ENCODE results near the gene RCSD1.

Gene RCSD1

DNA sequence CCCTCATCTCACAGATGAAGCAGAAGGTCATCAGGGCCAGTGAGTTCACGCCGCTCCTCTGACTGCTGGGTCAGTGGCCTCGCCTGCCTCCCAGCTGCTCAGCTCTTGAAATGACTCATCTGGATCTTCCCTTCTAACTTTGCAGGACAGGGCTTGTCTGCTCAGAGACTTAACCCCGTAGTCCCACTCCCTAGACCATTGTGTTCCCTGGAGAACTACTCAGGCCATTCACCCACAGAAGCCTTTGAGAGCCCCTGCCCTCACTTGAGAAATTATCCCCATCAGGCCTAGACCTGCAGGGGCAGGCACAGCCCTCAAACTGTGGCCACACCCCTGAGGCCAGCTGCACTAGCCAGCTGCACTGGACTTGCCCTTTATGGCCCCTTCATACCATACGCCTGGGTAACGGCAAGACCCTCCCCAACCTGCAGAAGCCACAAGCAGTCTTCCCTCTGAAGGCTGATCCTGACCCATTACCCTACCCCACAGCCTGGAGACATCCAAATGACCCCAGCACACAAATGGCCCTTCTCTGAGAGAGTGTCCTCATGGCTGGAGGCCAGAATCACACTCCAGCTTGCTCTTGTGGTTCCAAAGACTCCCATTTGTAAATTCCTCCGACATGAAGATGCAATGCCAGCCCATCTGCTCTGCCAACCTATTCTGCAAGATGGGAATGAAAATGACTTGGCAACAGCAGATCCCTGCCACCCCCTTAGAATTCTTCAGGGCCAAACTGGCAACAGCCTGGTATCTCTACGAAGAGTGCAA, 33.2 kb downstream of the RCSD1 start:
- Histone ChIP-seq H3K9me3 (replicated peaks in 1 of 2; ENCODE audit: control insufficient read depth in 2 of 2, insufficient read depth in 1 of 2, low read depth in 1 of 2, low read length in 2 of 2) (no peaks in the 10 kb centered on the region), H3K4me3 (ENCODE audit: low read length in 2 of 2) (no peak overlapping the region), H3K36me3 (replicated peaks in 1 of 2; ENCODE audit: control insufficient read depth in 2 of 2, insufficient read depth in 2 of 2, low read length in 2 of 2) (no peaks in the 10 kb centered on the region), H2AFZ (ENCODE audit: low read length) (peak overlapping the region; percentile 75), H3K4me1 (ENCODE audit: control insufficient read depth in 2 of 2, insufficient read depth in 1 of 2, low read depth in 1 of 2, low read length in 2 of 2) (peaks cover 3 to 10% of the 10 kb centered on the region in 2 donors), H3K18ac (ENCODE audit: low read length) (peak overlapping the region; percentile 28), H3K14ac (ENCODE audit: low read length) (no peak overlapping the region), H2BK5ac (ENCODE audit: low read length) (no peak overlapping the region), H2BK12ac (ENCODE audit: low read length) (no peak overlapping the region), H2BK120ac (ENCODE audit: low read depth, low read length) (no peak overlapping the region), H2AK5ac (ENCODE audit: low read depth, low read length) (no peak overlapping the region), H3K9ac (ENCODE audit: low read depth, low read length, poor library complexity) (no peak overlapping the region), H3K4me2 (ENCODE audit: insufficient read depth, low read length, poor library complexity, severe bottlenecking) (no peak overlapping the region), H3K23ac (ENCODE audit: low read depth, low read length, poor library complexity) (no peak overlapping the region), H4K91ac (ENCODE audit: low read depth, low read length, poor library complexity) (no peak overlapping the region), H3K27me3 (ENCODE audit: control insufficient read depth in 3 of 3, insufficient read depth in 3 of 3, low read depth in 1 of 3, low read length in 3 of 3) (peaks cover 0 to 5% (median 0%) of the 10 kb centered on the region in 3 experiments), H3K4ac (ENCODE audit: low read length) (no peak overlapping the region), H2BK15ac (ENCODE audit: low read length) (no peak overlapping the region), H3K79me1 (ENCODE audit: low read depth, low read length) (no peaks in the 10 kb centered on the region), H4K8ac (ENCODE audit: low read depth, low read length) (peak overlapping the region; percentile 7), H3K27ac (replicated peaks; ENCODE audit: low read length) (peak overlapping the region; percentile 24)
- no CpG with 5 or more reads among the region's 8 CpGs for WGBS, 2 donors (ENCODE audit: extremely low coverage in 2 of 2, insufficient read length in 2 of 2, insufficient replicate concordance in 1 of 2)
- no peak for DNase-seq (ENCODE audit: low spot score)

DNA sequence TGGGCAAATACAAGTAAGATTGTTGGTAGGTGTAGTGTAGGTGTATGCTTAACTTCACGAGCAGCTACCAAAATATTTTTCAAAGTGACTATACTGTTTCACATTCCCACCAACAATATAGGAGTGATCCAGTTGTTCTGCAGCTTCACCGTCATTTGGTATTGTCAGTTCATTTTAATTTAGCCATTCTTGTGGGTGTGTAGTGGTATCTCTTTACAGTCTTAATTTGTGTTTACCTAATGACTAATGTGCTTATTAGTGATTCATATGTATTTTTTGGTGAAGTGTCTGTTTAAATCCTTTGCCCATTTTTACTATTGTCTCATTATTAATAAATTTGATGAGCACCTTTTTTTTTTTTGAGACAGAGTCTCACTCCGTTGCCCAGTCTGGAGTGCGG, 35.4 kb downstream of the RCSD1 start:
- Histone ChIP-seq H3K9ac (ENCODE audit: low read depth, low read length, poor library complexity) (no peak overlapping the region), H2AFZ (ENCODE audit: low read length) (no peak overlapping the region), H3K18ac (ENCODE audit: low read length) (no peak overlapping the region), H3K4ac (ENCODE audit: low read length) (no peak overlapping the region), H3K36me3 (replicated peaks in 1 of 2; ENCODE audit: control insufficient read depth in 2 of 2, insufficient read depth in 2 of 2, low read length in 2 of 2) (no peaks in the 10 kb centered on the region), H4K8ac (ENCODE audit: low read depth, low read length) (no peak overlapping the region), H2BK5ac (ENCODE audit: low read length) (no peak overlapping the region), H3K23ac (ENCODE audit: low read depth, low read length, poor library complexity) (no peak overlapping the region), H3K14ac (ENCODE audit: low read length) (no peak overlapping the region), H3K27me3 (ENCODE audit: control insufficient read depth in 3 of 3, insufficient read depth in 3 of 3, low read depth in 1 of 3, low read length in 3 of 3) (peaks cover 0 to 5% (median 0%) of the 10 kb centered on the region in 3 experiments), H2BK120ac (ENCODE audit: low read depth, low read length) (no peak overlapping the region), H2BK15ac (ENCODE audit: low read length) (no peak overlapping the region), H3K4me3 (ENCODE audit: low read length in 2 of 2) (no peak overlapping the region), H3K4me2 (ENCODE audit: insufficient read depth, low read length, poor library complexity, severe bottlenecking) (no peak overlapping the region), H3K79me1 (ENCODE audit: low read depth, low read length) (no peaks in the 10 kb centered on the region), H2BK12ac (ENCODE audit: low read length) (no peak overlapping the region), H4K91ac (ENCODE audit: low read depth, low read length, poor library complexity) (no peak overlapping the region), H3K27ac (replicated peaks; ENCODE audit: low read length) (no peak overlapping the region), H3K4me1 (ENCODE audit: control insufficient read depth in 2 of 2, insufficient read depth in 1 of 2, low read depth in 1 of 2, low read length in 2 of 2) (peaks cover 3 to 15% of the 10 kb centered on the region in 2 donors), H2AK5ac (ENCODE audit: low read depth, low read length) (no peak overlapping the region), H3K9me3 (replicated peaks in 1 of 2; ENCODE audit: control insufficient read depth in 2 of 2, insufficient read depth in 1 of 2, low read depth in 1 of 2, low read length in 2 of 2) (no peaks in the 10 kb centered on the region)
- no CpG with 5 or more reads among the region's 4 CpGs for WGBS, 2 donors (ENCODE audit: extremely low coverage in 2 of 2, insufficient read length in 2 of 2, insufficient replicate concordance in 1 of 2)
- DNase-seq (ENCODE audit: low spot score), result no peak

DNA sequence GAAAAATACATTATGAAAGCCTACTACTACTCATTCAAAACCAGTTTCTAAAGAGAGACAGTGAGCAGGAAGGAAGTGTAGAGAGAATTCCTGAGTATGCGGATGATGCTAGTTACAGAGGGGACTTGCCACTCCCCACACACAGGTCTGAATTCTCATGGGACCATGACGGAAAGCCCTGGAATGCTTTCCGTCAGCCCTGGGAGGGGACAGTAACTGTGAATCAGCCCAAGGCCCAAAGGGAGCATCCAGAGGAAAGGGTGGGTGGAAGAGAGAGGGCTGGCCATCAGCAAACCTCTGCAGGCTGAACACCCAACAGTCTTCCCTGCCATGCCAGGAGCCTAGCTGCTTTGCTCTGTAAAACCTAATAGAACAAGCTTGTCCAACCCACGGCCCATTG, 36.4 kb downstream of the RCSD1 start:
- WGBS, 2 donors (ENCODE audit: extremely low coverage in 2 of 2, insufficient read length in 2 of 2, insufficient replicate concordance in 1 of 2), result no CpG with 5 or more reads among the region's 4 CpGs
- Histone ChIP-seq H3K36me3 (replicated peaks in 1 of 2; ENCODE audit: control insufficient read depth in 2 of 2, insufficient read depth in 2 of 2, low read length in 2 of 2) (no peaks in the 10 kb centered on the region), H3K18ac (ENCODE audit: low read length) (no peak overlapping the region), H4K8ac (ENCODE audit: low read depth, low read length) (no peak overlapping the region), H3K9ac (ENCODE audit: low read depth, low read length, poor library complexity) (no peak overlapping the region), H2BK12ac (ENCODE audit: low read length) (no peak overlapping the region), H3K27me3 (ENCODE audit: control insufficient read depth in 3 of 3, insufficient read depth in 3 of 3, low read depth in 1 of 3, low read length in 3 of 3) (peaks cover 0 to 5% (median 0%) of the 10 kb centered on the region in 3 experiments), H2AFZ (ENCODE audit: low read length) (no peak overlapping the region), H3K23ac (ENCODE audit: low read depth, low read length, poor library complexity) (no peak overlapping the region), H4K91ac (ENCODE audit: low read depth, low read length, poor library complexity) (no peak overlapping the region), H3K79me1 (ENCODE audit: low read depth, low read length) (no peaks in the 10 kb centered on the region), H3K4me2 (ENCODE audit: insufficient read depth, low read length, poor library complexity, severe bottlenecking) (no peak overlapping the region), H3K27ac (replicated peaks; ENCODE audit: low read length) (no peak overlapping the region), H3K14ac (ENCODE audit: low read length) (no peak overlapping the region), H3K9me3 (replicated peaks in 1 of 2; ENCODE audit: control insufficient read depth in 2 of 2, insufficient read depth in 1 of 2, low read depth in 1 of 2, low read length in 2 of 2) (no peaks in the 10 kb centered on the region), H3K4me3 (ENCODE audit: low read length in 2 of 2) (no peak overlapping the region), H3K4me1 (ENCODE audit: control insufficient read depth in 2 of 2, insufficient read depth in 1 of 2, low read depth in 1 of 2, low read length in 2 of 2) (peaks cover 3 to 15% of the 10 kb centered on the region in 2 donors), H2BK120ac (ENCODE audit: low read depth, low read length) (no peak overlapping the region), H2BK15ac (ENCODE audit: low read length) (no peak overlapping the region), H2AK5ac (ENCODE audit: low read depth, low read length) (no peak overlapping the region), H2BK5ac (ENCODE audit: low read length) (no peak overlapping the region), H3K4ac (ENCODE audit: low read length) (no peak overlapping the region)
- DNase-seq (ENCODE audit: low spot score), result no peak

DNA sequence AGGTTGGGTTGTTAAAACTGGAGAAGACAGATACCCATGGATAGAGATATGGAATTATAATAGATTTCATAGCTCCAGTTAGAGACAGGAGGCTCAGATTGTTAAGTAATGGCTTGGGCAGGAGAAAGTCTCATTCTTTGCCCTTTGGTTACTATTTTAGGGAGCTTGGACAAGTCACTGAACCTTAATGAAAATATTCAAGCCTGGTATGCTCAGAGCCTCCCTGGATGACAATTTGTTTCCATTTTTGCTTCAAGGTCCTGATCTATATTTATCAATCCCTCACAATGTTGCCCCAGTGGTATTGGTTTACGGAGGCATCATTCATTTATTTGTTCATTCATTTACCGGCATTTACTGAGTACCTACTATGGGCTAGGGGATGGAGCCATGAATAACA, 37.5 kb downstream of the RCSD1 start:
- Histone ChIP-seq H3K27ac (replicated peaks; ENCODE audit: low read length) (no peak overlapping the region), H3K79me1 (ENCODE audit: low read depth, low read length) (no peaks in the 10 kb centered on the region), H3K14ac (ENCODE audit: low read length) (no peak overlapping the region), H4K91ac (ENCODE audit: low read depth, low read length, poor library complexity) (no peak overlapping the region), H4K8ac (ENCODE audit: low read depth, low read length) (no peak overlapping the region), H2BK5ac (ENCODE audit: low read length) (no peak overlapping the region), H3K23ac (ENCODE audit: low read depth, low read length, poor library complexity) (no peak overlapping the region), H3K4me3 (ENCODE audit: low read length in 2 of 2) (no peak overlapping the region), H3K9me3 (replicated peaks in 1 of 2; ENCODE audit: control insufficient read depth in 2 of 2, insufficient read depth in 1 of 2, low read depth in 1 of 2, low read length in 2 of 2) (no peaks in the 10 kb centered on the region), H2AK5ac (ENCODE audit: low read depth, low read length) (no peak overlapping the region), H3K4me2 (ENCODE audit: insufficient read depth, low read length, poor library complexity, severe bottlenecking) (no peak overlapping the region), H3K18ac (ENCODE audit: low read length) (no peak overlapping the region), H3K27me3 (ENCODE audit: control insufficient read depth in 3 of 3, insufficient read depth in 3 of 3, low read depth in 1 of 3, low read length in 3 of 3) (peaks cover 0 to 1% (median 0%) of the 10 kb centered on the region in 3 experiments), H3K36me3 (replicated peaks in 1 of 2; ENCODE audit: control insufficient read depth in 2 of 2, insufficient read depth in 2 of 2, low read length in 2 of 2) (no peaks in the 10 kb centered on the region), H3K9ac (ENCODE audit: low read depth, low read length, poor library complexity) (no peak overlapping the region), H3K4me1 (ENCODE audit: control insufficient read depth in 2 of 2, insufficient read depth in 1 of 2, low read depth in 1 of 2, low read length in 2 of 2) (peaks cover 3 to 15% of the 10 kb centered on the region in 2 donors), H2BK12ac (ENCODE audit: low read length) (no peak overlapping the region), H3K4ac (ENCODE audit: low read length) (no peak overlapping the region), H2AFZ (ENCODE audit: low read length) (no peak overlapping the region), H2BK120ac (ENCODE audit: low read depth, low read length) (no peak overlapping the region), H2BK15ac (ENCODE audit: low read length) (no peak overlapping the region)
- DNase-seq (ENCODE audit: low spot score), result no peak
- WGBS, 2 donors (ENCODE audit: extremely low coverage in 2 of 2, insufficient read length in 2 of 2, insufficient replicate concordance in 1 of 2), result no CpG with 5 or more reads among the region's 2 CpGs
